Measurements from ENCODE around the gene SRC. TPM values are rescaled to one million over a fixed set of nuclear protein-coding genes. Genes with fewer than 3 reads are reported as not detected.

SRC gene
- total RNA-seq, 1 donor from 2014 or later, result 4.2 TPM

DNA sequence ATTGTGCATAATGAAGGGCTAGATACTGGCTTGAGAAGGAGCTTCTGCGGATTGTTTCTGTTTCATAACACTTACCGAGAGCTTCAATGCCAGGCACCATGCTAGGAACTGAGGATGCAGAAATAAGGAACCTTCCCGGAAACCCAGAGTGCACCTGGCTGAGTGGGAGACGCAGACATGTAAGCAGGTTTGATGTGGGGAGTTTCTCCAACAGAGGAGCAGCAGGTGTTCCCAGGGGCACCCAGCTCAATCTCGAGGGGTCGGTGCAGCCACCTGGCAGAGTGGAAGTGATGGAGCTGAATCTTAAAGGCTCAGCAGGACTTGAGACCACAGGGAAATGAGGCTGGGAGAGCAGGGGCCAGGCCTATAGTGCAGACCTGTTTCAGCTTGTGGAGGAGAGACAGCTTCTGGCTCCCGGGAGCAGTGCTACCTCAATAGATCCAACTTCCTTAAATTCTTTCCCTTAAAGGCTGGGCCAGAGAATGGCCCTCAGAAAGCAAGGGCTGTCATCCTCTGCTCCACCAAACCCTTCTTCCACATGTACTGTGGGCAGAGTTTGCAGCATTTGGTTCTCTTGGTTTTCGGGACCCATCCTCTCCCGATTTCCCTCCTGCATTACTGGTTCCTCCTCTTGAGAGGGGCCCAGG is 27.8 kb upstream of the SRC start:
- H3K27ac ChIP-seq (replicated peaks), result no peak overlapping the region
- TF ChIP-seq, protein P1, sequence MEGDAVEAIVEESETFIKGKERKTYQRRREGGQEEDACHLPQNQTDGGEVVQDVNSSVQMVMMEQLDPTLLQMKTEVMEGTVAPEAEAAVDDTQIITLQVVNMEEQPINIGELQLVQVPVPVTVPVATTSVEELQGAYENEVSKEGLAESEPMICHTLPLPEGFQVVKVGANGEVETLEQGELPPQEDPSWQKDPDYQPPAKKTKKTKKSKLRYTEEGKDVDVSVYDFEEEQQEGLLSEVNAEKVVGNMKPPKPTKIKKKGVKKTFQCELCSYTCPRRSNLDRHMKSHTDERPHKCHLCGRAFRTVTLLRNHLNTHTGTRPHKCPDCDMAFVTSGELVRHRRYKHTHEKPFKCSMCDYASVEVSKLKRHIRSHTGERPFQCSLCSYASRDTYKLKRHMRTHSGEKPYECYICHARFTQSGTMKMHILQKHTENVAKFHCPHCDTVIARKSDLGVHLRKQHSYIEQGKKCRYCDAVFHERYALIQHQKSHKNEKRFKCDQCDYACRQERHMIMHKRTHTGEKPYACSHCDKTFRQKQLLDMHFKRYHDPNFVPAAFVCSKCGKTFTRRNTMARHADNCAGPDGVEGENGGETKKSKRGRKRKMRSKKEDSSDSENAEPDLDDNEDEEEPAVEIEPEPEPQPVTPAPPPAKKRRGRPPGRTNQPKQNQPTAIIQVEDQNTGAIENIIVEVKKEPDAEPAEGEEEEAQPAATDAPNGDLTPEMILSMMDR (IDR thresholded peaks at IDR 0.05; ENCODE audit: borderline replicate concordance), result no peak
- intact Hi-C loops (cut with micrococcal nuclease), result no loop called here
- H3K9me3 ChIP-seq (replicated peaks), result no peaks in the 10 kb centered on the region
- DNase-seq, result no peak
- peaks cover 32% of the 10 kb centered on the region for H3K4me1 ChIP-seq
- no peak overlapping the region for H3K4me3 ChIP-seq
- H3K36me3 ChIP-seq, result peaks cover 16% of the 10 kb centered on the region
- H3K27me3 ChIP-seq (ENCODE audit: low read depth), result no peaks in the 10 kb centered on the region

DNA sequence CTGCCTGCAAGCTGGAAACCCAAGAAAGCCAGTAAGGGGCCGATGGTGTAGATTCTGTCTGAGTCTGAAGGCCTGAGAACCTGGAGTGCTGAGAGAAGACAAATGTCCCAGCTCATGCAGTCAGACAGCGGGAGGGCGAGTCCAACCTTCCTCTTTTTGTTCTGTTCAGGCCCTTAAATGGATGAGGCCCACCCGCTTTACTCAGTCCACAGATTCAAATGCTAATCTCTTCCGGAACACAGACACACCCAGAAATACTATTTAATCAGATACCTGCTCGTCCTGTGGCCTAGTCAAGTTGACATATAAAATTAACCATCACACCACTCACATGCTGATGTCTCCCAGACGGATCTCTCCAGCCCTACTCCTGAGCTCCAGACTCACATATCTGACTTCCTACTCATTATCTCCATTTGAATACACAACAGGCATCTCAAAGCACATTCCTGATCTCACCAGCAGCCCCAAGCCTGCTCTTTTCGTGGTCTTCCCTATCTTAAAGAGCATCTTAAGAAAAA is 26.7 kb upstream of the SRC start:
- Histone ChIP-seq H3K27ac (replicated peaks) (no peak overlapping the region), H3K36me3 (peaks cover 16% of the 10 kb centered on the region), H3K9me3 (replicated peaks) (no peaks in the 10 kb centered on the region), H3K4me3 (no peak overlapping the region), H3K27me3 (ENCODE audit: low read depth) (no peaks in the 10 kb centered on the region), H3K4me1 (peaks cover 22% of the 10 kb centered on the region)
- TF ChIP-seq, protein P1 (IDR thresholded peaks at IDR 0.05; ENCODE audit: borderline replicate concordance), result no peak
- intact Hi-C loops (cut with micrococcal nuclease), result no loop called here
- DNase-seq, result no peak

DNA sequence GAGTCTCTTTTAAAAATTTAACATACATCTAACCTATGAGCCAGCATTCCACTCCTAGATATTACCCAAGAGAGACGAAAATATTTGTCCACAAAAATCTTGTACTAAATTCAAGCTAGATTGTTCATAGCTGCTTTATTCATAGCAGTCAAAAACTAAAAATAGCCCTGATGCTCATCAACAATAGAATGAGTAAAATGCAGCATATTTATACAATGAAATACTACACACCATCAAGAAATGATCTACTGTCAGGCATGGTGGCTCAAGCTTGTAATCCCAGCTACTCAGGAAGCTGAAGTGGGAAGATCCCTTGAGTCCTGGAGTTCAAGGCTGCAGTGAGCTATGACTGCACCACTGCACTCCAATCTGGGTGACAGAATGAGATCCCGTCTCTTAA is 22.0 kb upstream of the SRC start:
- no peak for DNase-seq
- H3K9me3 ChIP-seq (replicated peaks), result no peaks in the 10 kb centered on the region
- intact Hi-C loops (cut with micrococcal nuclease), result no loop called here
- TF ChIP-seq, protein P1 (IDR thresholded peaks at IDR 0.05; ENCODE audit: borderline replicate concordance), result no peak
- H3K4me1 ChIP-seq, result no peaks in the 10 kb centered on the region
- no peak overlapping the region for H3K4me3 ChIP-seq
- H3K27ac ChIP-seq (replicated peaks), result no peak overlapping the region
- H3K36me3 ChIP-seq, result no peaks in the 10 kb centered on the region
- H3K27me3 ChIP-seq (ENCODE audit: low read depth), result no peaks in the 10 kb centered on the region

DNA sequence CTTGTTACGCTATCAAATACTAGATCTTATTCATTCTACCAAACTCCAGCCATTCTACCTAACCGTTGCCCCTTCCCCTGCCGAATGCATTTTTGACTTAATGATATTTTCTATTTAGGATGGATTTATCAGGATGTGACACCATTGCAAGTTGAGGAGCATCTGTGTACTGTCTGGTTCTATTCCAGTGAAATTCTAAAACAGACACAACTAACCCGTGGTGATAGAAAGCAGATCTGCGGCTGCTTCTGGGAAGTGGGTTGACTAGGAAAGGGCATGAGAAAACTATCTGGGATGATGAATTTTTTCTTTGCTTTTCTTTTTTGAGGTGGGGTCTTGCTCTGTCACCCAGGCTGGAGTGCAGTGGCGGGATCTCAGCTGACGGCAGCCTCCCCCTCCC is 20.7 kb upstream of the SRC start:
- no peak overlapping the region for H3K4me3 ChIP-seq
- H3K27ac ChIP-seq (replicated peaks), result no peak overlapping the region
- TF ChIP-seq, protein P1 (IDR thresholded peaks at IDR 0.05; ENCODE audit: borderline replicate concordance), result no peak
- no peak for DNase-seq
- intact Hi-C loops (cut with micrococcal nuclease), result no loop called here
- no peaks in the 10 kb centered on the region for H3K36me3 ChIP-seq
- H3K4me1 ChIP-seq, result no peaks in the 10 kb centered on the region
- H3K27me3 ChIP-seq (ENCODE audit: low read depth), result no peaks in the 10 kb centered on the region
- H3K9me3 ChIP-seq (replicated peaks), result no peaks in the 10 kb centered on the region

DNA sequence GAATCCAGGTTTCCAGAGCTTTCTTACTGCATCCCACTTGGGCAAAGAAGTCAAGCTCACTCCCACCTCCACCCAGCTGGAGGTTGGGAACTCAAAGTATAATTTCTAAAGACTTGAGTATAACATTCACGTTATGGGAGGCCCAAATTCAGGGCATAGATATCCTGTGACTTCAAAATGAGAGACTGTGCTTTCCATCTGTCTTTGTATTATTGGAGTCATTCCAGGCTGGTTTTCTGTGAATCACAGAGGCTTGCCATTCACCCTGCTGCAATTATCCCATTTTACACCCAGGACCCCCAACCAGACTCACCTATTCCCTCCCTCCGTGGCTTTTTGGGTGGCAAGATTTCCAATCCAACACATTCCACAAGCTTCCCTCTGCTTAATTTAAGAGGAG is 19.3 kb upstream of the SRC start:
- TF ChIP-seq, protein P1 (IDR thresholded peaks at IDR 0.05; ENCODE audit: borderline replicate concordance), result no peak
- intact Hi-C loops (cut with micrococcal nuclease), result no loop called here
- no peak overlapping the region for H3K4me3 ChIP-seq
- no peak overlapping the region for H3K27ac ChIP-seq (replicated peaks)
- H3K27me3 ChIP-seq (ENCODE audit: low read depth), result no peaks in the 10 kb centered on the region
- peaks cover 3% of the 10 kb centered on the region for H3K4me1 ChIP-seq
- no peak for DNase-seq
- H3K9me3 ChIP-seq (replicated peaks), result no peaks in the 10 kb centered on the region
- H3K36me3 ChIP-seq, result no peaks in the 10 kb centered on the region

Measured in left ventricle myocardium inferior (tissue), 1 donor.